GM12873 (cell line): Measurements from ENCODE around the gene MYL12A.

Source experiments
- CTCF ChIP-seq: IDR thresholded peaks from 2 replicates; pipeline ENCODE4 v1.5.1; 2012; ENCODE audit warnings: low read depth, mild to moderate bottlenecking, moderate library complexity, low read length, control low read depth; ENCODE audit not compliant: insufficient read depth; ENCODE audit errors: missing control alignments

The MYL12A gene

DNA sequence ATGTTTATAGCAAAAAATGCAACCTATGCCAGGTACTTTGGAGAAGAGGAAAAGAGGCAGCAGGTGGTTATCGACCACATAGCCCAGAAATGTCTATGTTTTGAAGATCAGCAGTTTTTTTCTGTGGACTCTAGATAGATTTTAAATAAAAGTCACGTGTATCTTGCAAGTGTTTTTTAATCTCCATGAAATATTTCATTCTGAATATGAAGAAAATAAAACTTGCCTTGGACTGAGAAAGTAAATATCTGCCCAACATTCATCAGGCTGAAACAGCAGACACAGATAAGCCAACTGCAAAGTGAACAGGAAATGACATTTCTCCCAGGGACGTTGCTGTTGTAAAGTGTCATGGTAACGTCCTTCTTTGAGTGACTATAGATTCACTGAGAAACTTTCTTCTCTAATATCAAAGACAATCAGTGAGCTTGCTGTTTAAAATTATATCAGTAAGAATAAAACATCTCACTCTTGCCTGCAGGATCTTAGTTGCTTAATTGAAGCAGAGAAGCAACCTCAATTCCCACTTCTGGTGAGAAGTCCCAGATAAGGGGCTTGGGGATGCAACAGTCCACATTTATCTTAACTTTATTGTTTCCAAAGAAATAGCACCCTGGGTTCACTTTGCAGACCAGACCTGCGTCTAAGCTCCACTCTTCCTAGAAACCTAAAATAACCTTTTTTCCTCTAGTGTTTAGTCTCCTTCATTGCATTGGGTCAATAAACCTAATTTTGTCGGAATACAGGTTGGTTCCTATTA, 34.1 kb upstream of the MYL12A start:
- TF ChIP-seq CTCF, result no peak

GRCh38 chr18:3214855-3215637, 32.6 kb upstream of the MYL12A start:
- no peak for TF ChIP-seq CTCF

DNA sequence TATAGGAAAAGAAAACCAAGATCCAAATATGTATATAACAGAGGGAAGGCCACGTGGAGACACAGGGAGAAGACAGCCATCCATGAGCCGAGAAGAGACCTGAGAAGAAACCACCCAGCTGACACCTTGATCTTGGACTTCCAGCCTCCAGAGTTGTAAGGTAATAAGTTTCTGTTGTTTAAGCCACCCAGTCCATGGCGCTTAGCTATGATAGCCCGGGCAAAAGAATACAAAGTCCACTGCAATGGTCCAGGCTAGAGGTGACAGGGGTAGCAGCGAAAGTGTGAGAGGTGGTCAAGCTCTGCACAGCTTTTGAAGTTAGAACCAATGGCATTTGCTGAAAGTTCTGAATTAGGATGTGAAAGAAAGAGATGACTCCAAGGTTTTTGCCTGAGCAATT, 30.6 kb upstream of the MYL12A start:
- TF ChIP-seq CTCF, result no peak

- no peak for TF ChIP-seq CTCF
These were observed 29.5 kb upstream of the MYL12A start for GRCh38 chr18:3217948-3218647.

DNA sequence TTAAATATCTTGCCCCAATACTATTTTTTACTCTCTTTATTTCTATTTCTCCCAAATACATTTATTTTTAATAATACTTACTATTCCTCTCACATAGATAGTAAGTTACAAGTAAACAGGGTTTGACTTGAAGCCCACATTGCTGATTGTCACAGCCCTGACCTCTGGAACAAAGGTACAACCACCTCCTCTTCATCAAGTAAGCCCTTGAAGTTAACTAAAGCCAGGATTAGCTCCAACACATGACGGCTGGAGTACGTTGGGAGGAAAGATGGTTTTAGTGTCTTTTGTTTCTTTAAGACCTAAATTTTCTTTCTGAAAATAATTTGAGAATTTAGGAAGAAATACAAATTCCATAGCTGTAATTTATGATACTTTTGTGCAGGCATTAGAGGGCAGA, 28.8 kb upstream of the MYL12A start:
- no peak for TF ChIP-seq CTCF

- no peak for TF ChIP-seq CTCF
These were observed 28.4 kb upstream of the MYL12A start for GRCh38 chr18:3219241-3219630.

- no peak for TF ChIP-seq CTCF
These were observed 27.8 kb upstream of the MYL12A start, which contains the start of gene MYOM1 for GRCh38 chr18:3219631-3220335. Gene MYOM1 (minus strand): TSS chr18:3219968. CDS start chr18:3215223, 4,745 bp downstream.
